Lower leg skin (tissue), 3 donors: ENCODE measurements around the gene ANO8.

Experiments
- POLR2A ChIP-seq, 2 donors: fragments of 450-650 bp; IDR thresholded peaks; one replicate each; pipeline ENCODE4 v1.6.1; 2016 to 2017; ENCODE audit warnings: antibody characterized with exemption in 2 of 2, mild to moderate bottlenecking in 1 of 2, moderate library complexity in 1 of 2
- TF ChIP-seq, protein P1 (sequence below), 3 donors: fragments of 450-650 bp; IDR thresholded peaks; one replicate each; pipeline ENCODE4 v1.5.1; 2016; ENCODE audit warnings: antibody characterized with exemption in 3 of 3, mild to moderate bottlenecking in 3 of 3, moderate library complexity in 2 of 3

- no peak for TF ChIP-seq POLR2A (IDR thresholded peaks at IDR 0.05)
- TF ChIP-seq, protein P1, sequence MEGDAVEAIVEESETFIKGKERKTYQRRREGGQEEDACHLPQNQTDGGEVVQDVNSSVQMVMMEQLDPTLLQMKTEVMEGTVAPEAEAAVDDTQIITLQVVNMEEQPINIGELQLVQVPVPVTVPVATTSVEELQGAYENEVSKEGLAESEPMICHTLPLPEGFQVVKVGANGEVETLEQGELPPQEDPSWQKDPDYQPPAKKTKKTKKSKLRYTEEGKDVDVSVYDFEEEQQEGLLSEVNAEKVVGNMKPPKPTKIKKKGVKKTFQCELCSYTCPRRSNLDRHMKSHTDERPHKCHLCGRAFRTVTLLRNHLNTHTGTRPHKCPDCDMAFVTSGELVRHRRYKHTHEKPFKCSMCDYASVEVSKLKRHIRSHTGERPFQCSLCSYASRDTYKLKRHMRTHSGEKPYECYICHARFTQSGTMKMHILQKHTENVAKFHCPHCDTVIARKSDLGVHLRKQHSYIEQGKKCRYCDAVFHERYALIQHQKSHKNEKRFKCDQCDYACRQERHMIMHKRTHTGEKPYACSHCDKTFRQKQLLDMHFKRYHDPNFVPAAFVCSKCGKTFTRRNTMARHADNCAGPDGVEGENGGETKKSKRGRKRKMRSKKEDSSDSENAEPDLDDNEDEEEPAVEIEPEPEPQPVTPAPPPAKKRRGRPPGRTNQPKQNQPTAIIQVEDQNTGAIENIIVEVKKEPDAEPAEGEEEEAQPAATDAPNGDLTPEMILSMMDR (IDR thresholded peaks at IDR 0.05): no peak
These were observed 35.5 kb upstream of the ANO8 start for GRCh38 chr19:17370026-17370587.
